K562 (cell line): ENCODE data around the gene GCHFR. TPM values are rescaled to one million over a fixed set of nuclear protein-coding genes. Genes with fewer than 3 reads are reported as not detected.

Source experiments
- CEBPZ ChIP-seq: fragments of 150-350 bp; IDR thresholded peaks from 2 replicates; pipeline ENCODE4 v1.6.1; 2014; ENCODE audit warnings: low read depth, mild to moderate bottlenecking, low read length, borderline replicate concordance
- ESRRA ChIP-seq: fragments of 450-650 bp; IDR thresholded peaks from 2 replicates; pipeline ENCODE4 v1.6.1; 2014; ENCODE audit warnings: low read depth, mild to moderate bottlenecking, moderate library complexity, borderline replicate concordance
- LCOR ChIP-seq: sonication (generic); formaldehyde crosslinking; IDR thresholded peaks from 2 replicates; pipeline ENCODE4 v1.8.0; 2022; ENCODE audit warnings: mild to moderate bottlenecking, missing genetic modification reagents
- MGA ChIP-seq: fragments of 450-650 bp; IDR thresholded peaks from 2 replicates; pipeline ENCODE4 v1.6.1; 2016; ENCODE audit warnings: mild to moderate bottlenecking, moderate library complexity
- UBTF ChIP-seq, 2 experiments: IDR thresholded peaks; 2 replicates each; pipeline ENCODE4 v1.6.1; 2012; ENCODE audit warnings: improper control_type of control experiment in 2 of 2, low read depth in 2 of 2, low read length in 2 of 2, borderline replicate concordance in 1 of 2
- ZBTB12 ChIP-seq: fragments of 250-450 bp; sonication (Bioruptor Pico); IDR thresholded peaks from 2 replicates; pipeline ENCODE4 v1.4.0; 2020
- polyA plus RNA-seq, 8 experiments: library from polyadenylated mRNA; depleted of rRNA in 4 of 8; stranded (reverse) in 5 of 8; unstranded in 3 of 8; fragments of >200 nt; fragmentation: Nextera tagmentation in 2 of 8; fragmentation: Illumina TruSeq in 1 of 8; extraction: Ambion mirVana in 2 of 8; extraction: Trizol in 1 of 8; gene quantifications; 2 replicates each; pipeline versions ENCODE4 v1.2.1 to v1.2.3, GENCODE V29; 2011 to 2014; ENCODE audit warnings: inconsistent platforms in 1 of 8, missing spikeins in 1 of 8
- total RNA-seq, 7 experiments: library from RNA; depleted of rRNA in 6 of 7; stranded (reverse); fragments of >200 nt in 6 of 7; fragmentation: Illumina TruSeq in 2 of 7; extraction: Trizol in 2 of 7; gene quantifications; 2 replicates each; pipeline versions ENCODE4 v1.2.1 to v1.2.3, GENCODE V29; 2011 to 2021; ENCODE audit warnings: low replicate concordance in 1 of 7
- TF ChIP-seq, protein P1 (sequence below): sonication (generic); formaldehyde crosslinking; IDR thresholded peaks from 2 replicates; pipeline ENCODE4 v1.8.0; 2022; ENCODE audit warnings: missing genetic modification reagents, mild to moderate bottlenecking, moderate library complexity, borderline replicate concordance

The GCHFR gene
- total and polyA plus RNA-seq, 9 of the 15 experiments (the other 6 are each of a cell fraction or from before 2014, with no cell fraction given): 8.7 to 83.5 (median 20.8) TPM

- no peak for TF ChIP-seq MGA
- TF ChIP-seq LCOR (CRISPR knock-in tag): peak; percentile 40; the same call in 1 of the 2 replicates
- TF ChIP-seq ESRRA: no peak
- TF ChIP-seq ZBTB12 (CRISPR knock-in tag): no peak
- TF ChIP-seq UBTF (IDR thresholded peaks at IDR 0.05; ENCODE audit: borderline replicate concordance in 1 of 2, low read depth in 2 of 2, low read length in 2 of 2): peak; percentile 86 to 96; a peak in 3 of 4 replicates
- TF ChIP-seq CEBPZ: no peak
- TF ChIP-seq, protein P1, sequence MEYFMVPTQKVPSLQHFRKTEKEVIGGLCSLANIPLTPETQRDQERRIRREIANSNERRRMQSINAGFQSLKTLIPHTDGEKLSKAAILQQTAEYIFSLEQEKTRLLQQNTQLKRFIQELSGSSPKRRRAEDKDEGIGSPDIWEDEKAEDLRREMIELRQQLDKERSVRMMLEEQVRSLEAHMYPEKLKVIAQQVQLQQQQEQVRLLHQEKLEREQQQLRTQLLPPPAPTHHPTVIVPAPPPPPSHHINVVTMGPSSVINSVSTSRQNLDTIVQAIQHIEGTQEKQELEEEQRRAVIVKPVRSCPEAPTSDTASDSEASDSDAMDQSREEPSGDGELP (CRISPR knock-in tag): peak; percentile 86
Observed at GRCh38 chr15:40751745-40752144, 12.1 kb upstream of the GCHFR start (continued).
